HG02678 (cell line): ENCODE measurements around the gene GLB1L2.
"Not testable (repeated sequence)": the region's sequence is repeated elsewhere in the genome, so short reads cannot be mapped to it uniquely, and the experiment has no call there.

Source experiments
- ATAC-seq: cut with Tn5 transposase; IDR thresholded peaks from one replicate; pipeline ENCODE4 v1.9.1; 2021; ENCODE audit warnings: mild to moderate bottlenecking, moderate library complexity; ENCODE audit not compliant: unreplicated experiment

Gene GLB1L2

GRCh38 chr11:134322553-134322952 is 9.2 kb upstream of the GLB1L2 start:
- ATAC-seq: no peak

- no peak for ATAC-seq
Observed at GRCh38 chr11:134328433-134328832, 3.4 kb upstream of the GLB1L2 start.

DNA sequence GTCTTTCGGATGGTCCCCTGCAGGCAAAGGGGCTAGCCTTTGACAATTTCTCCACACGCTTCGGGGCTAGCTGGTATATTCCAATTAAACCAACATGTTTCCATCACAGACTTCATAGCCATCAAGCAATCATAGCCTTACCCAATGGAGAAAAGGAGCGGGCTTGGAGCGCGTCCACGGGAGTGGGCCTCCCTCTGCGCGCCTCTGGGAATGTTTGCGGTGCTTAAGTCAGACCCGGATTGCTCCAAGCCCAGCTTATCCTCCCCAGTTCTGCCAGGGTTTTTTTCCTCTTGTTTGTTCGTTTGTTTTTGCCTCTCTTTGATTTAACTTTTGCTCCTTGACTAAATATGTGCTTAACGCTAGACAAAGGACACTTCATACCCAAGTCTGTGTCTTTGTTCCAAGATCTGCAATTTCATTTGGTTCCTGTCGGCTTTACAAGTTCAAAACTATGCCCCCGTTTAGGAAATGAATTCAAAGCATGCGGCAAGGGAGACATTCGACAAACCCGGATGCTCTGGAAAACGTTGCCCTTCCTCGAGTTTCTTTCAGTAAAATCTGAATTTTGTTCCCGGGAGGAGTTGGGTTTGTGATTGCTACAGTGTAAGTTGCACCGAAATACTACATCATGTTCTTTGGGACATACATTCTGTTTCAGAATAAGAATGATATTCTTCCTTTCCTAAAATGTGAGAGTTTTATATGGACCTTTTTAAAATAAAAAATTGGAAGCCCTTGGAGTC is 1.0 kb upstream of the GLB1L2 start:
- no peak for ATAC-seq

GRCh38 chr11:134332189-134332631 is 422 bp downstream of the GLB1L2 start:
- ATAC-seq: no peak

DNA sequence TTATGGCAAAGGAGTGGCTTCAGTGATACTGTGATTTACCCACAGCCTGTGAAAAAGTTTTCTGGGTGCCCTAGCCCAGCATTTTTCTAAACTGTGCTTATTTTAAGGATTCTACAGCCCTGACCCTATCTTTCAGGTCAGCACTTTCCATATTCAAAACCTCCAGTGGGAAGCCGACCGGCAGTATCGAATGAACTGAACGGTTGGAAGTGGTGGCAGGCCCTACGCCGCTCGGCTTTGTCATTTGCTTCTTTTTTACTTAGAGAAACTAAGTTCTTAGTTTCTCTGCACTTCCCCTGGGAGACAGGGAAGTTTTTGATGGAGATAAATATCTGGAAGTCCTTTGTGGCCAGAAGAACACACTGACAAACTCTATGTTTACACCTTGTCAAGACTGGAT is 994 bp downstream of the GLB1L2 start:
- no peak for ATAC-seq

DNA sequence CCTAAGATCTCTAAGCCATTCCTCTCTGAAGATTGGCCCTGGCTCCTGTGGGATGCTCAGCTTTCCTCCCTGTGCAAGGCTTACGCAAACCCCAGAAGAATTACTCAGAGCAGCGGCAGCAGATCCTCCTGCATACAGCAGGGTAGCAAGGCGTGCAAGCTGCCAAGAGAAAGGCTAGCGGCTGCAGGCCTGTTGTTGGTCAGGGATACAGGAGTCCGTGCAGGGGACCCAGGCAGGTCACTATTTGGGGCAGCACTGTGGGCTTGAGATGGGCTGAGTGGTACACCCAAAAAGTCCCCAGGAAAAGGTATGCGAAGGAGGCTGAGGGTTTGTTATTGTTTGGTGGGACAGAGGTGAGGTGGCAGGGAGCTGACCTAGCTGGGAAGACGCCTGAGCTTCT is 1.5 kb downstream of the GLB1L2 start:
- ATAC-seq: no peak

DNA sequence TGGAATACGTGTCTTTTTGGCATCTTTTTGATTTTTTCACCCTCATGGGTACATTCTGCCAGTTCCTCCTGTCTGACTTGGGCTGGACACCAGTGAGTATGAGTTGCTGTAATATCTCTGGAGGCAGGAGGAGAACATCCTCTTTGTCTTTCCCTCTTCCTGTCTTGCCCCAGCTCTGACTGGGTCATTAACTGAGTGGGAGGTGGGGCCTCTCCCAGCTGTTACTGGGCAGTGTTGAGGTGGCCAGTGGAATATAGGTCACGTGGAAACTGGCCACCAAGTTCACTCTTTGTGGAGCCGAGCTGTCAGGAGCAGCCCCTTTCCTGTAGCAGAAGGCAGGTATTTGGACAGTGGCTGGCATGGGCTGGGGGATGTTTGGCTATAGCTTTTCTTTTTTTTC is 2.2 kb downstream of the GLB1L2 start:
- ATAC-seq: no peak

DNA sequence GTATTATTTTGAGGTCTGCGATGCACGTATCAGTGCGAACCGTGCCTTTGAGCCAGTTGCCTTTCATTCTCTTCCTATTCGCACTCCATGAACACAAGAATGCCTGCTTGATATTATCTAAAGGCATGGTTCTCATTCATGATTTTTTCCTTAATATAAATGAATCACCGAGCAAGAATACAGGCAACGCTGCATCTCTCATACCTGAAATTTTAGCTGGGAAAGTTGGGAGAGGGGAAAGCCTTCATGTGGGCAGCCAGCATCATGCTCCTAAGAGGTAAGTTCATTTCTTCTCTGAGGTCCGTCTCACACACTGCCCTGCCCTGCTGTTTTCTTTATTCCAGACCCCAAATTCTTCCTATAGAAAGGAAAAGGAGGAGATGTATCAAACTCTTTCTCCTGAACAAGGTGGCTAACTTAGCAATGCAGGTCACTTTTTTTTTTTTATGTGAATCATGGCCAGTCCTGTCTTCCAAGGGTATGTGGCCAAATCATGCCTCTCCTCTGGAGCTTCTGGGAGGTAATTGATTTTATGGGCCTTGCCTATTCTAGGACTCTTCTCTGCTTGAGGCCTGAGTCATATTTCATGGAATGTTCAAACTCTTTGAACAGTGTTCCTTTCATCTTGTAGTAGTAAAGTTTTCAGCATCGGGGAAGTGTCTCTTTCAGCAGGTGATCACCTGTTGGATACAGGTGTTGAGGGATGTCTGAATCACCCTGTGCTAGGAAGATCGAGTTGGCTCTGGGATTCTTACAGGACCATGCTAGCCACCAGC is 3.2 kb downstream of the GLB1L2 start:
- ATAC-seq: no peak

DNA sequence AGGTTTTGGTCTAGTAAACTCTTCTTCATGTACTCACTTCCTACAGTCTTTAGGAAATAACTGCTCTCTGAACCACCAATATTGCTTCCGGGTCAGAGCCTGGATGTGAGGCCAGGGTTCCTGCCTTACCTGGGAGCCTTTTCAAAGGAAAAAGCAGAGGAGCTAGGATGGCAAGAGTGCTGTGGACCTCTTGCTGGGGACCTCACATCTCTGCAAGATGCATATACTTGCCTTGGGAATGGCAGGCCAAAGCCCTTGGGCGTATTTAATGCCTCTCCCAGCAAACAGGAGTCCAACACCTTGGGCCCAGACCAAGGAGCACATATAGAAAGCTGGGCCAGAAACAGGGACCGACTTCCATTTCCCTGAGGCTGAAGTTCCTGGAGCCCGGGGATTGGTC is 5.3 kb downstream of the GLB1L2 start:
- no peak for ATAC-seq

DNA sequence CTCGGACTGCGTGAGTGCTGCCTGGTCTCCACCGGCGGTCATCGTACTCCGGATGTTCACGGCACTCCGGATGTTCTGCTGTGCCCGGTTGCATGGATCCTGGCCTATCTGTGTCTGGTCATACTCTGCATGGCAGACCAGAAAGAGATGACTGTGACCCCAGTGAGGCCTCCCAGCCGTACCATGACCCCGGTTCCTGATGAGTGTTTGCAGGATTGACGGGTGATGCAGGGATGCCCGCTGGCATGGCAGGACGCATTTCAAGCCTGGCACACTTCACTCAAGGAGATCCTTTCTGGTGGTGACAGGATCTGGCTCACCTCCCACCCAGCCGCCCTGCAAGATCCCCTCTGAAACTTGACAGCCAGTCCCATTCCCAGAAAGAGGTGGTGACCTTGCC is 6.3 kb downstream of the GLB1L2 start:
- ATAC-seq: no peak

DNA sequence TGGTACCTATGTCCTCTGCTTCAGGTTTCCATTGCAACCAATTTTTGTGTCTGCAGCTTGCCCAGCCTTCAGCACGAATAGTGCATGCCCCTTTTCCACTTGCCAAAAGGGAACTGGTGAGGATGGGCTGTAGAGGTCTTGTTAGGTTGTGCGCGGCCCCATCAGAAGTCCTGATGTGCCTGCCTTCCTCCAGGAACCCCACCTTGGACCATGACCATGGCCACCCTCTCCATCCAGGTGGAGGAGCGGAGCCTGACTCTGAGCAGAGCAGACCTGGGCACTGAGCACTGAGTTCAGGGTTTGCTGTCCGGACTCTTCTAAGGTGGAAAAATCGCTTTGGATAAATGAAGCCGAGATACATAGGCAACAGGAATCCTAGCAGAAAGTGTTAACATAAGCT is 6.9 kb downstream of the GLB1L2 start:
- ATAC-seq: no peak

DNA sequence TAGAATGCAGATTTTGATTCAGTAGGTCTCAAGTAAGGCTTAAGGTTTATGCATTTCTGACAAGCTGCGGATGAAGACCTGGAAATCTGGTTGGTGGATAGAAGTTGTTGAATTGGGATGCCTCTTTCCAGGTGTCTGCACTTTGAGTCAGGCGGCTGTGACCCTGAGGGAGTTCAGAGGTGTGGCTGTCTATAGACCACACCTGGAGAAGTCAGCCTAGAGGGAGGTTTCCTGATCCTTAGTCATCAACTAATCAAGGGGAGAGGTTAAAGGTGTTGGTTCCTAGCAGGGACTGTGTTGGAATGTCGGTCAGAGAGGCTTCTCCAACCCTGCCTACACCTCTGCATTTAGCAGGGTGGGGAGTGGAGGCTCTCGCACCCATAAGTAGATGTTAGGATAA is 8.0 kb downstream of the GLB1L2 start:
- ATAC-seq: no peak

DNA sequence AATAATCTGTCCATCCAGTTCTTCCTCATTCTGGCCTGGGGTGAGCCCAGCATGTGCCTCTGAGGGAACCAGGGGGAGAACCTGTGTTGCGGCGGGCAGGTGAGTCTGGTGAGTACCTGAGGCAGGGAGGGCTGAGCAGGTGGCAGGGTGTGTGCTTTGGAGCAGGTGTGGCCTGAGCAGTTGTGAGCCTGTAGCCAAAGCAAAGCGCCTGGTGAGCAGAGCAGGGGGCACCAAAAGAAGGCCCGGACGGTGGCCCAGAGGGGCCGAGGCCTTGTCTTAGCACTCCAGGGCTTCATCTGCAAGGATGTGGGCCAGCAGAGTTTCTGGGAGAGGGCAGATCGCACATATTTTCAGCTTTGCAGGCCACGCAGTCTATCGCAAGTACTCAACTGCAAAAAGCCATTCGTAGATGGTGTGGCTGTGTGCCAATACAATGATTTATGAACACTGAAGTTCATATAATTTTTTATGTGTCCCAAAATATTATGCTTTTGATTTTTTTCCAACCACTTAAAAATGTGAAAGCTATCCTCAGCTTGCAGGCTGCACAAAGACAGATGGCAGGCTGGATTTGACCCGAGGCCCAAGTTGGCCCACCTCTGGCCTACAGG is 8.7 kb downstream of the GLB1L2 start:
- no peak for ATAC-seq

GRCh38 chr11:134341805-134342571 is 10.2 kb downstream of the GLB1L2 start:
- ATAC-seq: no peak

GRCh38 chr11:134342572-134343340 is 11.0 kb downstream of the GLB1L2 start:
- ATAC-seq: no peak

DNA sequence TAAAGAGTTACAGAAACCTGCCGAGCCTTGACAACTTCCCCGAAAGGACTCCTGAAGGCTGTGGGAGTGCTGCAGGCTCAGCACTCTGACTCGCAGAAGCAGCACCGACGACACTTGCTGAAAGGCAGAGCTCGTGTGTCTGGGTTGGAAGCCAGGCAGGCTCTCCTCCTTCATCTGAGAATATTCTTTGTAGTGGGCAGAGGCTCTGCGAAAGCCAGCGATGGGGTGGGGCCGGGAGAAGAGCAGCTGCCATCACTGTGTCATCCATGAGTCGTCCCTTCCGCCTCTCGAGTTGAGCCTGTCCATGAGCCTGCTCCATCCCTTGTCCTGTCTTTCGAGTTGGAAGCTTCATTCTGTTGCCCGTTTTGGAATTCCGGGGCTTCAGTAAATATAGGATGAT is 11.9 kb downstream of the GLB1L2 start:
- ATAC-seq: no peak

DNA sequence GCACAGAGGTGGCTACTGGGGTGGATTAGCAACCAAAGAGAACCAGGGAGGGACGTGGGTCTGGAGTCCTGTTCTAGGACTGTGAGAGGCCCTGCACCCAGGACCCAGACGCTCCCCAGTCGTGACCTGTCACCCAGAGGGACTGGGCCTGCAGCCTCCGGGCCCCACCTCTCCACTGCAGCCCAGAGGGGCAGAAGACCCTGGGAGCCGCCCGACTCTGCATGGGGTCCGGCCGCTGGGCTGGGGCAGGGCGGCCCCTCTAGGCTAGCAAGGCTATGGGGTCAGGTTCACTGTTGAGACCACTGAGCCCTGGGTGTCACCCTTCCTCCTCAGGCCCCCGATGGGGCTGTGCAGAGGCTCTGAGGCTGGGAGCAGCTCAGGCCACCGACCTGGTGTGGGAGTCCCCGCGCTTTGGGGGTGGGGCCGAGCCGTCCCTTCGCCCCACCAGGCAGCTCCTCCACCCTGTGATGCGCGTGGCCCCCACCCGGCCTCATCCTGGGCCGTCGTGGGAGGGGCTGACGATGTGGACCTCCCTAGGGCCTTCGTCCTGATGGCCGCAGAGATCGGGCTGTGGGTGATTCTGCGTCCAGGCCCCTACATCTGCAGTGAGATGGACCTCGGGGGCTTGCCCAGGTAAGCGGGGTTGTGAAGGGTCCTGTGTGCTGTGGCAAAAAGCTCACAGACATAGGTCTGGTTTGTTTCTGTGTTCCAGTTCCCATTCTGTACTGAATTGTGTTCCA is 12.9 kb downstream of the GLB1L2 start:
- not testable (repeated sequence) for ATAC-seq

DNA sequence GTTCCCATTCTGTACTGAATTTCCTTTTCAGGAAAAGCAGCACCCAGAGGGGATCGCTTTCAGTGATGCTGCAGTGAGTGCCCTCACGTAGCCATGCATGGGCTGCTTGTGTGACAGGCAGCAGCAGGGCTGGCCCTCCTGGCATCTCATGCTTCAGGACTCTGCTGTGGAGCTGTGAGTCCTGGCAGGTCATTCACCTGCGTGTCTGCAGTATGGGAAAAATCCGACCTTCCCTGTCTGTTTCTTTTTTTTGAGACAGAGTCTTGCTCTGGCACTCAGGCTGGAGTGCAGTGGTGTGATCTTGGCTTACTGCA is 13.4 kb downstream of the GLB1L2 start:
- no peak for ATAC-seq

- no peak for ATAC-seq
Observed at GRCh38 chr11:134346101-134346975, 14.6 kb downstream of the GLB1L2 start.
